OCI-LY1 (cell line): Measurements from ENCODE around the gene SIM2.
"Not testable (repeated sequence)": the region's sequence is repeated elsewhere in the genome, so short reads cannot be mapped to it uniquely, and the experiment has no call there.

Experiments
- H2AFZ ChIP-seq: fragments of 200-600 bp; sonication (generic), shearing (Covaris generic); 2 replicates; pipeline ENCODE4 v1.6.0; 2014; ENCODE audit warnings: antibody characterized with exemption, mild to moderate bottlenecking, low read length
- H3F3A ChIP-seq: fragments of 200-600 bp; sonication (generic), shearing (Covaris generic); 2 replicates; pipeline ENCODE4 v1.6.0; 2014; ENCODE audit warnings: mild to moderate bottlenecking, antibody characterized with exemption, low read length, moderate library complexity; ENCODE audit not compliant: insufficient read depth
- H3K27ac ChIP-seq: fragments of 200-600 bp; sonication (generic); 2 replicates; pipeline ENCODE4 v1.5.1; 2014; ENCODE audit warnings: low read length, mixed run types, mild to moderate bottlenecking, low read depth; ENCODE audit not compliant: poor library complexity, severe bottlenecking
- H3K27me3 ChIP-seq: fragments of 200-600 bp; sonication (generic); 2 replicates; pipeline ENCODE4 v1.6.0; 2014; ENCODE audit warnings: antibody characterized with exemption, mild to moderate bottlenecking, low read length, moderate library complexity; ENCODE audit not compliant: insufficient read depth
- H3K36me3 ChIP-seq: fragments of 200-600 bp; sonication (generic); 2 replicates; pipeline ENCODE4 v1.6.1; 2014; ENCODE audit warnings: mild to moderate bottlenecking, antibody characterized with exemption, low read length, moderate library complexity, mixed read lengths; ENCODE audit not compliant: insufficient read depth
- H3K4me1 ChIP-seq: fragments of 200-600 bp; sonication (generic); 2 replicates; pipeline ENCODE4 v1.5.1; 2014; ENCODE audit warnings: mild to moderate bottlenecking, low read length, moderate library complexity; ENCODE audit not compliant: insufficient read depth, severe bottlenecking
- H3K4me2 ChIP-seq: fragments of 200-600 bp; sonication (generic), shearing (Covaris generic); 2 replicates; pipeline ENCODE4 v1.6.1; 2014; ENCODE audit warnings: low read length
- H3K4me3 ChIP-seq: fragments of 200-600 bp; sonication (generic); 2 replicates; pipeline ENCODE4 v1.5.1; 2014; ENCODE audit warnings: low read length, low read depth, mild to moderate bottlenecking, mixed read lengths; ENCODE audit not compliant: poor library complexity, severe bottlenecking
- H3K79me2 ChIP-seq: fragments of 200-600 bp; shearing (Covaris generic); 2 replicates; pipeline ENCODE4 v1.6.1; 2016; ENCODE audit warnings: mixed run types, low read length, mixed read lengths; ENCODE audit not compliant: insufficient read depth
- H3K9ac ChIP-seq: fragments of 200-600 bp; sonication (generic), shearing (Covaris generic); 2 replicates; pipeline ENCODE4 v1.6.1; 2014; ENCODE audit warnings: mild to moderate bottlenecking, low read length, mixed read lengths
- H3K9me2 ChIP-seq: fragments of 200-600 bp; sonication (generic), shearing (Covaris generic); 2 replicates; pipeline ENCODE4 v1.6.1; 2014; ENCODE audit warnings: low read depth, mild to moderate bottlenecking, low read length, mixed read lengths
- H3K9me3 ChIP-seq: fragments of 200-600 bp; shearing (Covaris generic); 2 replicates; pipeline ENCODE4 v1.6.1; 2014; ENCODE audit warnings: low read length, mixed read lengths
- H4K20me1 ChIP-seq: fragments of 200-600 bp; sonication (generic), shearing (Covaris generic); 2 replicates; pipeline ENCODE4 v1.6.0; 2016; ENCODE audit warnings: mild to moderate bottlenecking, low read length; ENCODE audit not compliant: insufficient read depth
- CTCF ChIP-seq: fragments of 200-600 bp; sonication (generic), shearing (Covaris generic); IDR thresholded peaks from 2 replicates; pipeline ENCODE4 v1.5.1; 2017; ENCODE audit warnings: mild to moderate bottlenecking, antibody characterized with exemption, low read length, moderate library complexity, mixed read lengths
- EZH2 ChIP-seq: fragments of 200-600 bp; sonication (generic), shearing (Covaris generic); IDR thresholded peaks from 2 replicates; pipeline ENCODE4 v1.8.0; 2017; ENCODE audit warnings: borderline replicate concordance, mixed run types, mild to moderate bottlenecking, antibody characterized with exemption, low read length, moderate library complexity, mixed read lengths

Gene SIM2

GRCh38 chr21:36656138-36656537 lies 42.8 kb upstream of the SIM2 start:
- no peaks in the 10 kb centered on the region for H3K9me2 ChIP-seq
- H4K20me1 ChIP-seq: no peaks in the 10 kb centered on the region
- no peaks in the 10 kb centered on the region for H3K79me2 ChIP-seq
- no peak for TF ChIP-seq CTCF
- no peak for TF ChIP-seq EZH2
- H3F3A ChIP-seq: no peaks in the 10 kb centered on the region
- H3K27ac ChIP-seq: no peak overlapping the region
- no peak overlapping the region for H3K4me2 ChIP-seq
- H3K36me3 ChIP-seq: no peaks in the 10 kb centered on the region
- H3K27me3 ChIP-seq: no peaks in the 10 kb centered on the region
- no peaks in the 10 kb centered on the region for H3K4me1 ChIP-seq
- no peak overlapping the region for H2AFZ ChIP-seq
- no peaks in the 10 kb centered on the region for H3K9me3 ChIP-seq
- no peak overlapping the region for H3K9ac ChIP-seq
- no peak overlapping the region for H3K4me3 ChIP-seq

GRCh38 chr21:36657290-36657689 lies 41.6 kb upstream of the SIM2 start:
- H3K9me3 ChIP-seq, H3K9me2 ChIP-seq, H3F3A ChIP-seq, H3K27me3 ChIP-seq, H3K79me2 ChIP-seq, H3K36me3 ChIP-seq, H4K20me1 ChIP-seq, H3K4me1 ChIP-seq, H3K9ac ChIP-seq, H2AFZ ChIP-seq, H3K27ac ChIP-seq, H3K4me3 ChIP-seq, H3K4me2 ChIP-seq: not testable (repeated sequence)

GRCh38 chr21:36657999-36658398 lies 40.9 kb upstream of the SIM2 start:
- TF ChIP-seq CTCF: no peak
- TF ChIP-seq EZH2: no peak
- Histone ChIP-seq H3F3A (no peaks in the 10 kb centered on the region), H3K9me2 (no peaks in the 10 kb centered on the region), H3K9ac (no peak overlapping the region), H3K4me1 (no peaks in the 10 kb centered on the region), H3K27ac (no peak overlapping the region), H3K9me3 (no peaks in the 10 kb centered on the region), H3K27me3 (no peaks in the 10 kb centered on the region), H4K20me1 (no peaks in the 10 kb centered on the region), H3K4me3 (no peak overlapping the region), H2AFZ (no peak overlapping the region), H3K36me3 (no peaks in the 10 kb centered on the region), H3K4me2 (no peak overlapping the region), H3K79me2 (no peaks in the 10 kb centered on the region)

GRCh38 chr21:36658926-36659325 lies 40.0 kb upstream of the SIM2 start:
- Histone ChIP-seq H3K4me3 (no peak overlapping the region), H3K9me2 (no peaks in the 10 kb centered on the region), H3K9me3 (no peaks in the 10 kb centered on the region), H3K79me2 (no peaks in the 10 kb centered on the region), H3K9ac (no peak overlapping the region), H3K4me2 (no peak overlapping the region), H3F3A (no peaks in the 10 kb centered on the region), H2AFZ (no peak overlapping the region), H3K27me3 (no peaks in the 10 kb centered on the region), H3K36me3 (no peaks in the 10 kb centered on the region), H3K4me1 (no peaks in the 10 kb centered on the region), H3K27ac (no peak overlapping the region), H4K20me1 (no peaks in the 10 kb centered on the region)
- TF ChIP-seq EZH2: no peak
- TF ChIP-seq CTCF: no peak
